ENCODE data around the gene MRPL58.

GRCh38 chr17:75064867-75065561, 52.5 kb downstream of the MRPL58 start:
- TF ChIP-seq, protein P1, sequence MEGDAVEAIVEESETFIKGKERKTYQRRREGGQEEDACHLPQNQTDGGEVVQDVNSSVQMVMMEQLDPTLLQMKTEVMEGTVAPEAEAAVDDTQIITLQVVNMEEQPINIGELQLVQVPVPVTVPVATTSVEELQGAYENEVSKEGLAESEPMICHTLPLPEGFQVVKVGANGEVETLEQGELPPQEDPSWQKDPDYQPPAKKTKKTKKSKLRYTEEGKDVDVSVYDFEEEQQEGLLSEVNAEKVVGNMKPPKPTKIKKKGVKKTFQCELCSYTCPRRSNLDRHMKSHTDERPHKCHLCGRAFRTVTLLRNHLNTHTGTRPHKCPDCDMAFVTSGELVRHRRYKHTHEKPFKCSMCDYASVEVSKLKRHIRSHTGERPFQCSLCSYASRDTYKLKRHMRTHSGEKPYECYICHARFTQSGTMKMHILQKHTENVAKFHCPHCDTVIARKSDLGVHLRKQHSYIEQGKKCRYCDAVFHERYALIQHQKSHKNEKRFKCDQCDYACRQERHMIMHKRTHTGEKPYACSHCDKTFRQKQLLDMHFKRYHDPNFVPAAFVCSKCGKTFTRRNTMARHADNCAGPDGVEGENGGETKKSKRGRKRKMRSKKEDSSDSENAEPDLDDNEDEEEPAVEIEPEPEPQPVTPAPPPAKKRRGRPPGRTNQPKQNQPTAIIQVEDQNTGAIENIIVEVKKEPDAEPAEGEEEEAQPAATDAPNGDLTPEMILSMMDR (conservative IDR thresholded peaks at IDR 0.05; ENCODE audit: low read depth, low read length): 0 out of 2 replicates have a peak, but pooled peaks have one; percentile 15
- TF ChIP-seq EZH2 (IDR thresholded peaks at IDR 0.05; ENCODE audit: low read length, unreplicated experiment): no peak

Measured in PC-3 (cell line).